ENCODE measurements around the gene SLC13A3. TPM values are rescaled to one million over a fixed set of nuclear protein-coding genes. Genes with fewer than 3 reads are reported as not detected.

Gene SLC13A3
- total and polyA plus RNA-seq, 2 of the 4 experiments (the other 2 are of a cell fraction) = 2.5 to 4.2 TPM

DNA sequence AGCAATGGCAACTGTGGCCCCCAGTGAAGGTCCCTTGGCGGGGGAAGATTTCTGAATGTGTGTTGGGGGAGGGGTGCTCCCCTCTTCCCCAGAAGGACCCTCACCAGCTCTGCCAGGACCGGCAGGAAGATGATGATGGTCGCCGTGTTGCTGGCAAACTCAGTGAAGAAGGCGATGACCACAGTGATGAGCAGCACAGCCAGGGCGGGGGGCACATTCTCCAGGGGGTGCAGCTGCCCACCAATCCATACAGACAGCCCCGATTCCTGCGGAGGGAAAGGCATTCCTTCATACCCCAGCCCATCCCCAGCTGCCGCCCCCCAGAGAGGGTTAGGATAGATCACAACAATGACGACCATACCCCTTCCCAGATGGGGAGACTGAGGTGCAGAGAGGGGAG lies 85.1 kb downstream of the SLC13A3 start:
- intact Hi-C loops (cut with micrococcal nuclease) = no loop called here

More for the DNA sequence above, 85.1 kb downstream of the SLC13A3 start:
- Histone ChIP-seq H3K18ac (ENCODE audit: low read depth, low read length) (no peak overlapping the region), H3K56ac (ENCODE audit: extremely low read depth, insufficient read depth, low read length) (no peak overlapping the region), H4K5ac (ENCODE audit: low read depth, low read length) (no peak overlapping the region), H2BK120ac (ENCODE audit: low read depth, low read length) (no peak overlapping the region), H3K27me3 (ENCODE audit: control insufficient read depth, insufficient read depth, low read length) (0 out of 2 replicates have a peak, but pooled peaks cover 2% of the 10 kb centered on the region), H3K4me2 (ENCODE audit: low read depth, low read length) (no peak overlapping the region), H3K4me1 (ENCODE audit: control insufficient read depth, insufficient read depth, low read length) (peaks cover 4% of the 10 kb centered on the region; the same call in 1 of the 2 replicates), H3K23ac (ENCODE audit: low read depth, low read length) (no peak overlapping the region), H3K9ac (ENCODE audit: low read depth, low read length) (no peak overlapping the region), H2AK5ac (ENCODE audit: low read depth, low read length) (no peak overlapping the region), H4K8ac (ENCODE audit: low read depth in 2 of 2, low read length in 2 of 2) (no peak overlapping the region), H3K27ac (ENCODE audit: insufficient read depth, low read length) (no peak overlapping the region), H3K4me3 (ENCODE audit: insufficient read depth, low read depth, low read length) (no peak overlapping the region), H4K20me1 (ENCODE audit: insufficient read depth, low read length) (no peaks in the 10 kb centered on the region), H3K9me1 (ENCODE audit: insufficient read depth, low read length) (no peaks in the 10 kb centered on the region), H3K4ac (ENCODE audit: low read depth, low read length) (no peak overlapping the region), H4K91ac (ENCODE audit: insufficient read depth, low read depth, low read length) (no peak overlapping the region), H3K14ac (replicated peaks; ENCODE audit: low read depth, low read length) (no peak overlapping the region), H3K79me1 (ENCODE audit: low read depth in 1 of 2, low read length in 2 of 2) (no peaks in the 10 kb centered on the region), H2AK9ac (replicated peaks; ENCODE audit: low read depth, low read length, poor library complexity) (no peak overlapping the region), H2BK20ac (ENCODE audit: low read depth, low read length) (no peak overlapping the region), H2BK15ac (ENCODE audit: low read depth, low read length) (no peak overlapping the region), H3K36me3 (ENCODE audit: control insufficient read depth, insufficient read depth, low read length) (no peaks in the 10 kb centered on the region), H3K9me3 (ENCODE audit: control insufficient read depth, insufficient read depth, low read length) (no peaks in the 10 kb centered on the region), H2BK5ac (ENCODE audit: low read depth, low read length, poor library complexity, severe bottlenecking) (no peak overlapping the region), H2AFZ (replicated peaks; ENCODE audit: low read length, poor library complexity) (no peak overlapping the region)
- 100% methylated on average over 1 of the region's 10 CpGs; no CpG with 5 or more reads in 1 of the 2 experiments for WGBS, 2 experiments (ENCODE audit: extremely low coverage in 2 of 2, insufficient read length in 1 of 2)
- ChIA-PET POLR2A (ENCODE audit: unreplicated experiment) (no interaction called here), CTCF (no interaction called here)
- DNase-seq (no peak), ATAC-seq (ENCODE audit: low read depth) (no peak)
- in situ Hi-C loops (cut with MboI; ENCODE audit: low sequenced_read_pairs) = no loop called here
- TF ChIP-seq MXI1 (IDR thresholded peaks at IDR 0.05; ENCODE audit: borderline replicate concordance, low read depth, low read length) = no peak
- TF ChIP-seq, protein P1, sequence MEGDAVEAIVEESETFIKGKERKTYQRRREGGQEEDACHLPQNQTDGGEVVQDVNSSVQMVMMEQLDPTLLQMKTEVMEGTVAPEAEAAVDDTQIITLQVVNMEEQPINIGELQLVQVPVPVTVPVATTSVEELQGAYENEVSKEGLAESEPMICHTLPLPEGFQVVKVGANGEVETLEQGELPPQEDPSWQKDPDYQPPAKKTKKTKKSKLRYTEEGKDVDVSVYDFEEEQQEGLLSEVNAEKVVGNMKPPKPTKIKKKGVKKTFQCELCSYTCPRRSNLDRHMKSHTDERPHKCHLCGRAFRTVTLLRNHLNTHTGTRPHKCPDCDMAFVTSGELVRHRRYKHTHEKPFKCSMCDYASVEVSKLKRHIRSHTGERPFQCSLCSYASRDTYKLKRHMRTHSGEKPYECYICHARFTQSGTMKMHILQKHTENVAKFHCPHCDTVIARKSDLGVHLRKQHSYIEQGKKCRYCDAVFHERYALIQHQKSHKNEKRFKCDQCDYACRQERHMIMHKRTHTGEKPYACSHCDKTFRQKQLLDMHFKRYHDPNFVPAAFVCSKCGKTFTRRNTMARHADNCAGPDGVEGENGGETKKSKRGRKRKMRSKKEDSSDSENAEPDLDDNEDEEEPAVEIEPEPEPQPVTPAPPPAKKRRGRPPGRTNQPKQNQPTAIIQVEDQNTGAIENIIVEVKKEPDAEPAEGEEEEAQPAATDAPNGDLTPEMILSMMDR (conservative IDR thresholded peaks at IDR 0.05; ENCODE audit: low read depth, low read length) = no peak
- TF ChIP-seq, protein P2, sequence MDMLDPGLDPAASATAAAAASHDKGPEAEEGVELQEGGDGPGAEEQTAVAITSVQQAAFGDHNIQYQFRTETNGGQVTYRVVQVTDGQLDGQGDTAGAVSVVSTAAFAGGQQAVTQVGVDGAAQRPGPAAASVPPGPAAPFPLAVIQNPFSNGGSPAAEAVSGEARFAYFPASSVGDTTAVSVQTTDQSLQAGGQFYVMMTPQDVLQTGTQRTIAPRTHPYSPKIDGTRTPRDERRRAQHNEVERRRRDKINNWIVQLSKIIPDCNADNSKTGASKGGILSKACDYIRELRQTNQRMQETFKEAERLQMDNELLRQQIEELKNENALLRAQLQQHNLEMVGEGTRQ (IDR thresholded peaks at IDR 0.05; ENCODE audit: low read depth, low read length) = no peak
- TF ChIP-seq MAFK (IDR thresholded peaks at IDR 0.05; ENCODE audit: low read depth, low read length) = no peak
- no peak for TF ChIP-seq RCOR1 (IDR thresholded peaks at IDR 0.05; ENCODE audit: insufficient replicate concordance, low read length)
- no peak for TF ChIP-seq CEBPB (IDR thresholded peaks at IDR 0.05; ENCODE audit: low read depth, low read length)
- no peak for TF ChIP-seq RFX5 (IDR thresholded peaks at IDR 0.05; ENCODE audit: low read depth, low read length)
- no peak for TF ChIP-seq FOS (IDR thresholded peaks at IDR 0.05; ENCODE audit: low read depth, low read length)
- TF ChIP-seq, protein P3, sequence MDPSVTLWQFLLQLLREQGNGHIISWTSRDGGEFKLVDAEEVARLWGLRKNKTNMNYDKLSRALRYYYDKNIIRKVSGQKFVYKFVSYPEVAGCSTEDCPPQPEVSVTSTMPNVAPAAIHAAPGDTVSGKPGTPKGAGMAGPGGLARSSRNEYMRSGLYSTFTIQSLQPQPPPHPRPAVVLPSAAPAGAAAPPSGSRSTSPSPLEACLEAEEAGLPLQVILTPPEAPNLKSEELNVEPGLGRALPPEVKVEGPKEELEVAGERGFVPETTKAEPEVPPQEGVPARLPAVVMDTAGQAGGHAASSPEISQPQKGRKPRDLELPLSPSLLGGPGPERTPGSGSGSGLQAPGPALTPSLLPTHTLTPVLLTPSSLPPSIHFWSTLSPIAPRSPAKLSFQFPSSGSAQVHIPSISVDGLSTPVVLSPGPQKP (IDR thresholded peaks at IDR 0.05; ENCODE audit: borderline replicate concordance, low read depth, low read length) = no peak
- TF ChIP-seq NFE2L2 (IDR thresholded peaks at IDR 0.05; ENCODE audit: low read depth, low read length) = no peak
- no peak for TF ChIP-seq SMC3 (IDR thresholded peaks at IDR 0.05; ENCODE audit: low read depth, low read length)
- no peak for TF ChIP-seq MAZ (IDR thresholded peaks at IDR 0.05; ENCODE audit: borderline replicate concordance, low read depth, low read length)
- TF ChIP-seq BHLHE40 (IDR thresholded peaks at IDR 0.05; ENCODE audit: low read depth, low read length) = no peak
- TF ChIP-seq RAD21 (IDR thresholded peaks at IDR 0.05; ENCODE audit: low read length) = no peak
- TF ChIP-seq CHD1 (IDR thresholded peaks at IDR 0.05; ENCODE audit: low read depth, low read length) = no peak
- TF ChIP-seq POLR2A (IDR thresholded peaks at IDR 0.05; ENCODE audit: low read depth, low read length) = no peak
- BruUV-seq (replicated peaks) = no TSS peak
- dilution Hi-C loops (cut with HindIII; ENCODE audit: low sequenced_read_pairs, unreplicated experiment) = no loop called here
